ENCODE results near the gene SPTAN1.

GRCh38 chr9:128633601-128634000 is 81.2 kb downstream of the SPTAN1 start:
- TF ChIP-seq POLR2AphosphoS5 (IDR thresholded peaks at IDR 0.05; ENCODE audit: low read depth, low read length): no peak
- TF ChIP-seq TAF1 (IDR thresholded peaks at IDR 0.05; ENCODE audit: borderline replicate concordance, low read depth, low read length): no peak

All from GM12892 (cell line).